HG03139 (cell line): ENCODE results near the gene THAP2.
"Not testable (repeated sequence)": the region's sequence is repeated elsewhere in the genome, so short reads cannot be mapped to it uniquely, and the experiment has no call there.

Source experiments
- ATAC-seq: cut with Tn5 transposase; IDR thresholded peaks from one replicate; pipeline ENCODE4 v1.9.1; 2021; ENCODE audit not compliant: unreplicated experiment

THAP2 gene

GRCh38 chr12:71702181-71702580 is 38.1 kb downstream of the THAP2 start:
- not testable (repeated sequence) for ATAC-seq

- ATAC-seq = no peak
Measured at GRCh38 chr12:71702590-71702989, 38.5 kb downstream of the THAP2 start.

GRCh38 chr12:71703206-71703605 is 39.1 kb downstream of the THAP2 start:
- ATAC-seq = no peak

- ATAC-seq = no peak
Measured at GRCh38 chr12:71704920-71705319, 40.8 kb downstream of the THAP2 start.

GRCh38 chr12:71708658-71709057 is 44.6 kb downstream of the THAP2 start:
- no peak for ATAC-seq

GRCh38 chr12:71710276-71711125 is 46.4 kb downstream of the THAP2 start:
- ATAC-seq = no peak

- no peak for ATAC-seq
Measured at GRCh38 chr12:71718611-71719010, 54.5 kb downstream of the THAP2 start.

- ATAC-seq = no peak
Measured at GRCh38 chr12:71719647-71720370, 55.7 kb downstream of the THAP2 start.

GRCh38 chr12:71721783-71722505 is 57.8 kb downstream of the THAP2 start:
- no peak for ATAC-seq

- ATAC-seq = no peak
Measured at GRCh38 chr12:71725011-71725410, 60.9 kb downstream of the THAP2 start.

GRCh38 chr12:71726548-71726947 is 62.4 kb downstream of the THAP2 start:
- no peak for ATAC-seq

GRCh38 chr12:71727958-71728357 is 63.9 kb downstream of the THAP2 start:
- ATAC-seq = no peak
